ENCODE results near the gene BCAP31.
"Not testable (repeated sequence)": the region's sequence is repeated elsewhere in the genome, so short reads cannot be mapped to it uniquely, and the experiment has no call there.

The BCAP31 gene

GRCh38 chrX:153709726-153710674 lies 14.2 kb downstream of the BCAP31 start:
- no peak for DNase-seq (ENCODE audit: low spot score)

GRCh38 chrX:153708415-153708814 lies 15.8 kb downstream of the BCAP31 start:
- DNase-seq (ENCODE audit: low spot score) = peak; percentile 79

- no peak for DNase-seq (ENCODE audit: low spot score)
Observed at GRCh38 chrX:153707406-153707805, 16.8 kb downstream of the BCAP31 start.

- DNase-seq (ENCODE audit: low spot score) = no peak
Observed at GRCh38 chrX:153706799-153707198, 17.4 kb downstream of the BCAP31 start.

- DNase-seq (ENCODE audit: low spot score) = not testable (repeated sequence)
Observed at GRCh38 chrX:153705403-153706060, 18.7 kb downstream of the BCAP31 start.

GRCh38 chrX:153704631-153705402 lies 19.4 kb downstream of the BCAP31 start:
- DNase-seq (ENCODE audit: low spot score) = not testable (repeated sequence)

GRCh38 chrX:153704021-153704526 lies 20.1 kb downstream of the BCAP31 start:
- no peak for DNase-seq (ENCODE audit: low spot score)

- DNase-seq (ENCODE audit: low spot score) = no peak
Observed at GRCh38 chrX:153703036-153703370, 21.2 kb downstream of the BCAP31 start.

GRCh38 chrX:153702336-153703035 lies 21.7 kb downstream of the BCAP31 start:
- no peak for DNase-seq (ENCODE audit: low spot score)

GRCh38 chrX:153701706-153702105 lies 22.5 kb downstream of the BCAP31 start:
- no peak for DNase-seq (ENCODE audit: low spot score)

GRCh38 chrX:153700967-153701366 lies 23.2 kb downstream of the BCAP31 start:
- DNase-seq (ENCODE audit: low spot score) = no peak

GRCh38 chrX:153700376-153700945 lies 23.7 kb downstream of the BCAP31 start:
- DNase-seq (ENCODE audit: low spot score) = no peak

- DNase-seq (ENCODE audit: low spot score) = not testable (repeated sequence)
Observed at GRCh38 chrX:153699784-153700371, 24.3 kb downstream of the BCAP31 start.

- not testable (repeated sequence) for DNase-seq (ENCODE audit: low spot score)
Observed at GRCh38 chrX:153699210-153699783, 24.9 kb downstream of the BCAP31 start.

- no peak for DNase-seq (ENCODE audit: low spot score)
Observed at GRCh38 chrX:153697924-153698865, 26.0 kb downstream of the BCAP31 start.

- not testable (repeated sequence) for DNase-seq (ENCODE audit: low spot score)
Observed at GRCh38 chrX:153696986-153697722, 27.0 kb downstream of the BCAP31 start.

- DNase-seq (ENCODE audit: low spot score) = not testable (repeated sequence)
Observed at GRCh38 chrX:153696538-153696937, 27.6 kb downstream of the BCAP31 start.

- DNase-seq (ENCODE audit: low spot score) = no peak
Observed at GRCh38 chrX:153696100-153696499, 28.1 kb downstream of the BCAP31 start.
